Globus pallidus (tissue), 1 donor: ENCODE measurements around the gene CAMKMT.
"Not testable (repeated sequence)": the region's sequence is repeated elsewhere in the genome, so short reads cannot be mapped to it uniquely, and the experiment has no call there.

ENCODE experiments used
- DNase-seq: peaks from one replicate; pipeline ENCODE4 v3.0.0-alpha.2; 2015; ENCODE audit warnings: low spot score

CAMKMT gene

GRCh38 chr2:44505664-44506063 lies 143.9 kb downstream of the CAMKMT start:
- not testable (repeated sequence) for DNase-seq

DNA sequence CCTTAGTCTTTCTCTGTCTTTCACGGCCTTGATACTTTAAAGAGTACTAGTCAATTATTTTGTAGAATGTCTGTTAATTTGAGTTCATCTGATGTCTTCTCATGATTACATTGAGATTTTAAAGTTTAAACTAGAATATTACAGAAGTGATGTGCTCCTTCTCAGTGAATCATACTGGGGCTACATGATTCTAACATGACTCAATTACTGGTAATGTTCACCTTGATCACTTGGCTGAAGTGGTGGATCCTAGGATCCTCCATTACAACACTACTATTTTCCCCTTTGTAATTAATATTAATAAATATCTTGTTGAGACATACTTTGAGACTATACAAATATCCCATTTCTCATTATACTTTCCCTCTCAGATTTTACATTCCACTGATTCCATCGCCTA lies 148.5 kb downstream of the CAMKMT start:
- DNase-seq = no peak

GRCh38 chr2:44515416-44515815 lies 153.7 kb downstream of the CAMKMT start:
- DNase-seq = no peak

DNA sequence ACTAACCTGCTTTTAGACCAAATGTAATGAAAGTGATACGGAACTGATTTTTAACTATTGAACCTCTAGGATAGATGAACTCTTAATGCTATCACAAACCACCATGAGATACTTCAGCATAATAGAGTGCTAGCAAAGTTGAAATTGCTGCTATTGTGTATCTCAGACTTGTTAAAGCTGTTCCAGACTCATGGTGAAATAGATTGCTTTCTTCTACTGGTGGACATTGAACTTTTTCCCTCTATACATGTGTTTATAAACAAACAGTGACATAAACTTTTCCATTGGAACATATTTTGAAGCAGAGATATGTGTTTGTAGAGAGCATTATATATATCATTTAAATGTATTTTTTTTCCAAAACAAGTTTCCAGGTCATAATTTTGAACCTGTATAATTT lies 157.3 kb downstream of the CAMKMT start:
- DNase-seq = no peak

GRCh38 chr2:44522846-44523245 lies 161.1 kb downstream of the CAMKMT start:
- DNase-seq = no peak

GRCh38 chr2:44524347-44524926 lies 162.7 kb downstream of the CAMKMT start:
- DNase-seq = no peak

DNA sequence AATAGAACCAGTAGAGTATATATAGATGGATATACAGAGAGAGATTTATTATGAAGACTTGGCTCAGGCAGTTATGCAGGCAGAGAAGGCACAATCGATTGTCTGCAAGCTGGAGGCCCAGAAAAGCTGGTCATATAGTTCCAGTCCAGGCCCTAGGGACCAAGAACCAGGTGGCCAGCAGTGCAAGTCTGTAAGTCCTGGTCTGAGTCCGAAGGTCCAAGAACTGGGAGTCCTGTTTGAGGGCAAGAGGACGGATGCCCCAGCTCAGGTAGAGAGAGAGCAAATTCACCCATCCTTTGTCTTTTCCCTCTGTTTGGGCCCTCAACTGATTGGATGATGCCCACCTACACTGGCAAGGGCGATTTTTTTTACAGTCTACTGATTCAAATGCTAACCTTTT lies 164.6 kb downstream of the CAMKMT start:
- DNase-seq = no peak

GRCh38 chr2:44528595-44528994 lies 166.8 kb downstream of the CAMKMT start:
- DNase-seq = no peak

GRCh38 chr2:44529448-44529847 lies 167.7 kb downstream of the CAMKMT start:
- no peak for DNase-seq

DNA sequence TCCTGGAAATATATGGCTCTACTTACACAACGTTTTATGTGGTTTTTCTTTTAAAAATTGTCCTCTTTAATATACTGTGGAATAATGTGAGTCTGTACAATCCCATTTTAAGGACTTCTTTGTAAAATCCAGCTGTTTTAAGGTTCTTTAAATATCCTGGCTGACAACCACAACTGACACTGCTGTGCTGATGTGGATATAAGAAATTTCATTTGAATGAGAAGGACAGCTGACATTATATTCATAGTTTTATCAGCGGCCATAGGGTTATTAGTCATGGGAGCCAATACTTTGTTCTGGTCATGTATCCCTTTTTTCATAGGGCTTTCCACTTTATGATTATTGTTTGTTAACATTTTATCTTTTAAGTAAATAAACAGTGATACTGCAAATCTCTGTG lies 169.5 kb downstream of the CAMKMT start:
- no peak for DNase-seq

GRCh38 chr2:44532031-44532430 lies 170.3 kb downstream of the CAMKMT start:
- DNase-seq = no peak

GRCh38 chr2:44533508-44533907 lies 171.8 kb downstream of the CAMKMT start:
- no peak for DNase-seq

GRCh38 chr2:44535376-44535775 lies 173.6 kb downstream of the CAMKMT start:
- DNase-seq = no peak

DNA sequence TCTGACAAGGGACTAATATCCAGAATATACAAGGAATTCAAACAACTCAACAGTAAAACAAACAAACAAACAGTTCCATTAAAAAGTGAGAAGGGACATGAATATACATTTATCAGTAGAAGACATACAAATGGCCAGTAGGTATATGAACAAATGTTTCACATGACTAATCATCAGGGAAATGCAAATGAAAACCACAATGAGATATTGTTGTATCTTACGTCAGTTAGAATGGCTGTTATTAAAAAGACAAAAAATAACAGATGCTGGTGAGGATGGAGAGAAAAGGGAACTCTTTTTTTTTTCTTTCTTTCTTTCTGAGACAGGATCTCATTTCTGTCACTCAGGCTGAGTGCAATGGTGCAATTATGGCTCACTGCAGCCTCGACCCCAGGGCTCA lies 175.5 kb downstream of the CAMKMT start:
- no peak for DNase-seq

GRCh38 chr2:44542520-44542919 lies 180.8 kb downstream of the CAMKMT start:
- no peak for DNase-seq

- no peak for DNase-seq
Observed at GRCh38 chr2:44543773-44544725, 182.3 kb downstream of the CAMKMT start.

DNA sequence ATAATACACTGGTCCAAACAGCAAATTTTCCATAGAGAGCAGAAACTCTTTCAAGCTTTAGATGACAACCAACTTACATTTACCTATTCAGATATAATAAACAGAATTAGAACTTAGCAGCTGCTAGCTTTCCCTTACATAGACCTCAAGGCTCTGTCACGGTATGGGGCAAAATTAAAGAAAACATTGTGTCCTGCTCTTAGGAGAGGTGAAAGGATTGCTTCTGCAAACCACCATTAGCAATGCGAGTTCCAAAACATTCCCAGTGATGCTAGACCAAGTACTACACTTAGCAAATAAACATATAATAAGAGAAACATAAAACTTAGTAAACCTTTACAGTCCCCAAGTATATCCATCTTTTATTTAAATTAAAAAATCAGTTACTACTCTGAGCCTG lies 183.3 kb downstream of the CAMKMT start:
- no peak for DNase-seq

- no peak for DNase-seq
Observed at GRCh38 chr2:44546459-44547127, 184.8 kb downstream of the CAMKMT start.

DNA sequence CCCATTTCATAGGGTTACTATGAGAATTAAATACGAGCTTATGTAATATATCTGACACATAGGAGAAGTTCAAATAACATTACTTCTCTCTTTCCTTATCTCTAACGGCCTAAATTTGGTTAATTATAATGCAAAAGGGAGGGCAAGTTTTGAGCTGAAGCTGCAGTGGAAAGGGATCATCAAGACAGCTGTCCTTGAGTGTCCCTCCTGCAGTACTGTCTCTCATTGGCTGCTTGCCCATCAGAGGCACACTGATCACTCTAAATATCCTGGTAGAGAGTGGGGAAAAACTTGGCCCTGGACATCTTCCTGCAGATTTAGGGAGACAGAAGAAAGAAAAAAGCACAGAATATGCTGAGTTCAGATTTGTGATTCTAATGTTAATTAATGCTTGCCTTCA lies 186.0 kb downstream of the CAMKMT start:
- DNase-seq = no peak

DNA sequence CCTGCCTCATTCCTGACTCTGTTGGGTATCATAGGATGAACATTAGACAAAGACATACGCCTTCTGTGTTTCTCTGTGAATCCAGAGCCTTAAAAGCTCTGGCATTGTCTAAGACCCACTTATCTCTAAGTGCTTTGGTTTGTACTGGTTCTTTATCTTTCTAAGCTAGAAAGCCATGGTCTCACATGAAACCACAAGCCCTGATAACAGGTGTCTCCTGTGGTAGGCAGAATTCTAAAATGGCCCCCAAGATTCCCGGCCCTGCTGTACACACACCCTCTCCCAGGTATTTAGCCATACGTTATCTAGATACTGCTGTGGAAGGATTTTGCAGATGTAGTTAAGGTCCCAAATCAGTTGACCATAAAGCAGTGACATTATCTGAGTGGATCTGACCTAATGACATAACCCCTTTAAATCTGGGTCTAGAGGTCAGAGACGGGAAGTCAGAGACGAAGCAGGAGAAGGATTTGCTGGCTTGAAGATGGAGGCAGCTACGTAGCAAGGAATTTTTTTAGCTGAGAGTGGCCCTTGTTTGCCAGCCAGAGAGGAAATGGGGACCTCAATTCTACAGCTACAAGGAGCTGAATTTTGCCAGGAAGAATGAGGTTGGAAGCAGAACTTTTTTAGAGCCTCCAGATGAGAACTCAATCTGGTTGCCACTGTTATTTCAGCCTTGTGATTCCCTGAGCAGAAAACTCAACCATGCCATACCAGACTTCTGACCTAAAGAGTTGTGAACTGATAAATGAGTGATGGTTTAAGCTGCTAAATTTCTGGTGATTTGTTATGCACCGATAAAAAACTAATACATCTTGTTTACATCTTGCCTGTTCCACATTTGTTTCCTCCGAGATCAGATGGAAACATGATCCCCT lies 186.7 kb downstream of the CAMKMT start:
- no peak for DNase-seq

- no peak for DNase-seq
Observed at GRCh38 chr2:44549099-44549471, 187.3 kb downstream of the CAMKMT start.

DNA sequence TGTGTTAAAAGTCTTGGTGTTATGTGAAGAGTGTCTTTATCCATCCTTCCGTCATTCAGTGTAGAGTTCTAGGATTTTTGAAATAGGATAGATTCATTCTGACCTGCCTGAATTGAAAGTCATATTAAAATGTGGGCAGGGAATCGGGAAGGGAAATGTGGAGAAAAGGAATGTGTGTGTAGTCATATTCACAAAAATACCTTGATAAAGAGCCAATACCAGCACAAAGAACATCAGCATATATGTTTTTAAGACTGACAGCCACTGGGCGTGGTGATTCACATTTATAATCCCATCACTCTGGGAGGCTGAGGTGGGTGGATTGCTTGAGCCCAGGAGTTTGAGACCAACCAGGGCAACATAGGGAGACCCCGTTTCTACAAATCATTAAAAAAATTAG lies 188.1 kb downstream of the CAMKMT start:
- no peak for DNase-seq
